Sigmoid colon (tissue), 4 donors: ENCODE results near the gene BZW1.

Source experiments
- CTCF ChIP-seq, 4 experiments: fragments of 450-650 bp in 3 of 4; fragments of 200-600 bp in 1 of 4; IDR thresholded peaks; one replicate each; pipeline ENCODE4 v1.5.1; 2016 to 2019; ENCODE audit warnings: antibody characterized with exemption in 4 of 4, mild to moderate bottlenecking in 3 of 4, moderate library complexity in 2 of 4
- POLR2AphosphoS5 ChIP-seq, 4 donors: sonication (generic); formaldehyde crosslinking; IDR thresholded peaks; one replicate each; pipeline ENCODE4 v1.6.1; 2017; ENCODE audit warnings: antibody characterized with exemption in 4 of 4

- TF ChIP-seq POLR2AphosphoS5 (IDR thresholded peaks at IDR 0.05), result no peak
- TF ChIP-seq CTCF (IDR thresholded peaks at IDR 0.05), result no peak
These were observed 32.5 kb upstream of the BZW1 start for GRCh38 chr2:200779214-200779613.
